ENCODE data around the gene CRADD.
"Not testable (repeated sequence)": the region's sequence is repeated elsewhere in the genome, so short reads cannot be mapped to it uniquely, and the experiment has no call there.

CRADD gene

DNA sequence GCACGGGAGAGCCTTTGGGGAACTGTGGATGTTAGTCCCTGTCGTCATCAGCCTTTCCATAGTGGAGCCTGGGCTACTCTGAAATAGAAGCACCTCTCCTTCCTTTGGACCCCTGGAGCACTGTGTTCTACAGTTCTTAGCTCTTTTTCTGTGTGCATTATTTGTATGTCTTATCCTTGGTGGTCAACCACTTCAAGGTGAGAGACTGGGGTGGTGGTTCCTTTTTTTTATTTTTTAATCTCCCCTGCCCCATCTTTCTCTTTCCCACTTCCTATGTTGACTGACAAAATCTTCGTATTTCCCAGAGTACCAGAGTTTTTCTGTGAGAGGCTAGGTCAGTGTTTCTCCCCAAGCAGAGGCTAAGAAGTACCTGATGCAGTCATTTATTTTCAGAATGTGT, 111.7 kb downstream of the CRADD start:
- DNase-seq: no peak

DNA sequence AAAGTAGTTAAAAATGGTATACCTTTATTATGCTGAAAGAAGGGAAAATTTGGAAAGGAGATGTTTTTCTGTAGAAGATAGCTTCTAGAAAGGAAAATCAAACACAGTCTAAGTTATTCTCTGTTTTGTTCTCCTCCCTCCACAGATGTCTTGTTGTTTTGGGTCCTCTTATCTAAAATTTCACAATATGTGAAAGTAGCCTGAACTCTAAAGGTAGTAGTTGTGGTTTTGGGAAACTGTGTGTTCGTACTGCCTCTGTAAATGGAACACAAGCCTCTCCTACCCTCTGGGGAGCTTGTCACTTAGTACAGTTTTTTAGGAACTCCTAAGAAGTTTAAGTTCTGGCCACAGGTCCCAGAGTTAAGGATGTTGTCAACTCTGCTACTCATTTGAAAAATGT, 112.6 kb downstream of the CRADD start:
- no peak for DNase-seq

DNA sequence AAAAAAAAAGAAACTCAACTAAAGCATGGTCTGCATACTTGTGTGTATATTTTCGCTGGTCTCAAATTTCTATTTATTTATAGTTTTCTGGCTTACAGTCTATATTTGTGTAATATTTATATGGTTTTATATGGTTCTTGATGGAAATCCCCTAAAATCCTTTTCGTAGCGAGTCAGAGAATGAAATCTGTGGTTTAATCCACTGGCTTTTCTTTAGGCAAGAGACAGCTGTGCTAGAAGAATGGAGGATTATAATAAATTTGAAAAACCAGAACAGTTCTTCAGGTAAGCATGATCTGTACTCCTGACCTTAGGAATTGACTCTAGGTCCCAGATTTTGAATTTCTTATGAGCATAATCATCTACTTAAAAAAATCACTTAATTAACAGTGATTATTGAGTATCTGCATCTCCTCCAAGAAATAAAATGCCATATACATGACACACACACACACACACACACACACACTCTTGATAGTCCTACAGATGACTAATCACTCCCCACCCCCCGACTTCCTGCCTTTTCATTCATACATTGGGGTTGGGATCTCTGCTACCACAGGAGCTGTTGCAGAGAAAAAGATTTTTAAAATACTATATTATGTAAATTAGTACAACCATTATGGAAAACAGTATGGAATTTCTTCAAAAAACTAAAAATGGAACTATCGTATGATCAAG, 113.4 kb downstream of the CRADD start:
- DNase-seq: no peak

DNA sequence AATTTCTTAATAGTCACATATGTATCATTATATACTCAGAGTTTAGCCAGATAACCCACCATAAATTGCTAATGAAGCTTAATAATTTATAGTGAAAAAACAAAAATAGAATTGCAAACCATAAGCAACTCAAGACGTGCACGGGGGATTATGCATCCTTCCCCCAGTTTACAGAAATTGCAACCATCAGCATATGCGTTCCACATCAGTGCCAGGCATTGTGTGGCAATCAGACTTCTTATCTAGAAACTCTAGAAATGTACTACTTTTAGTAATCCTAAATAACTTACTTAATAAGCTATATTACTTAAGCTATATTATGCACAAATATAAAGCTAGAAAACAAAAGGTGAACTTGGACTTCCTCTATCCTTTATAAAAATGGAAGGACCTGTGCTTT, 115.8 kb downstream of the CRADD start:
- no peak for DNase-seq

DNA sequence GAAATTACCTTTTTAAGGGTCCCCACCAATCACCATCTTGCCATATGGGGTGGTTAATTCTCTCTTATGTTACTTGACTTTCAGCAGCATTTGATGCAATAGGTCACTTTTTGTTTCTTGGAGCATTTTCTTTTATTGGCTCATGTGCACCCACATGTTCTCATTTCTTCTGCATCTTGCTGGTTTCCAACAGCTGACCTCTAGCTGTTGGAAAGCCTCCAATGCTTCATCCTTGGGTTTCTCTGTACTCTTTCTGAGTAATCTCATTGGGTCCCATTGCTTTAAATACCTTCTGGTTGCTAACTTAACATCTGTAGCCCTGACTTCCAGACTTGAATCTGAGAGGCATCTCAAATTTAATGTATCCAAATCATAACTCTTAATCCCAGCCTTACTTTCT, 116.8 kb downstream of the CRADD start:
- DNase-seq: no peak

DNA sequence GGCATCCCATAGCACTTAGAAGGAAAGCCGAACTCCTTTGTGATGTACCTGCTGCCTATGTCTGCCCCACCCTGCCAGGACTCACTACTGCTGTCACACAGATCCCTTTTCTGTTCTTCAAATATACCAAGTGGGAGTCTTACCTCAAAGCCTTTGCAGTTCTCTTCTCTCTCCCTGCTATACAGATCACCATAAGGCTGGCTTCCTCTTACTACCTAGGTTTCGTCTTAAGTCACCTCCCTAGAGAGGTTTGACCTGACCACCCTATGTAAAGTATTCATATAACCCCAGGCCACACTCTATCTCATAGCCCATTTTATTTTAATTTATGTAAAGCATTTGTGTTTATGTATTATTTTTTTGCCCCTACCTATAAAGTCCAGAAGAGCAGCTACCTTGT, 117.6 kb downstream of the CRADD start:
- DNase-seq: no peak

DNA sequence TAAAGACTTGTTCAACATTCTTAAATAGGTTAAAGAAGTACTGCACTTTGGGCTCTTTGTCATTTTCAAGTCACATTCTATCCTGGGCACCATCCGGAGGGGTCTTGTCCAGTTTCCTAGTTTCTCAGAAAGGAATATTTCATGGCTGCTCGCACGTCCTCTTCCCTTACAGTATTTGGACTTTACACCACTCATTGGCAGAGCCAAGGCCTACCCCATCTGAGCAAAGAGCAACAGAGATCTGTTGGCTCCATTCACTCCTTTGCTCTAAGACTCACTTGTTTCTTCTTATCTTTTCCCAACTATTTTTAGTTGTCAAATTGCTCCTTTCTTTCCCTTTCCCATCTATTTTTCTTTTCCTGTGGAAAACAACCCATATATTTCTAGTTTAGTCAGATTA, 118.2 kb downstream of the CRADD start:
- no peak for DNase-seq

DNA sequence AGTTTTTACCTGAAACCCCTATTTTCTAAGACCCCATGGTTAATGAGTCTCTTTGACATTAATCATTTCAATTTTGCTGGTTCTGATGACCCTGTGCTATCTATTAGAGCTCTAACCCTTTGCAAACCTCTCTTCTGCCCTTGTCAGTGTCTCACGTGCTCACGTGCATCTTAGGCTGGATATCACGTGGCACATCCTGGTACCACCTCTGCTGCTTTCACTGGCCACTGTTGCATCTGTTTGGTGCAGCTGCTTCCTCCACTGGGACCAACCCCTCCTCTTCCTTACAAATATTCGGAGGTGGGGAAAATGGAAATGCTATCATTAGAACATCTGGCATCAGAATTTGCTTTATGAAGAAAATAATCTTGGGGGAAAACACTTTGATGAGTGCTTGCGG, 119.6 kb downstream of the CRADD start:
- no peak for DNase-seq

DNA sequence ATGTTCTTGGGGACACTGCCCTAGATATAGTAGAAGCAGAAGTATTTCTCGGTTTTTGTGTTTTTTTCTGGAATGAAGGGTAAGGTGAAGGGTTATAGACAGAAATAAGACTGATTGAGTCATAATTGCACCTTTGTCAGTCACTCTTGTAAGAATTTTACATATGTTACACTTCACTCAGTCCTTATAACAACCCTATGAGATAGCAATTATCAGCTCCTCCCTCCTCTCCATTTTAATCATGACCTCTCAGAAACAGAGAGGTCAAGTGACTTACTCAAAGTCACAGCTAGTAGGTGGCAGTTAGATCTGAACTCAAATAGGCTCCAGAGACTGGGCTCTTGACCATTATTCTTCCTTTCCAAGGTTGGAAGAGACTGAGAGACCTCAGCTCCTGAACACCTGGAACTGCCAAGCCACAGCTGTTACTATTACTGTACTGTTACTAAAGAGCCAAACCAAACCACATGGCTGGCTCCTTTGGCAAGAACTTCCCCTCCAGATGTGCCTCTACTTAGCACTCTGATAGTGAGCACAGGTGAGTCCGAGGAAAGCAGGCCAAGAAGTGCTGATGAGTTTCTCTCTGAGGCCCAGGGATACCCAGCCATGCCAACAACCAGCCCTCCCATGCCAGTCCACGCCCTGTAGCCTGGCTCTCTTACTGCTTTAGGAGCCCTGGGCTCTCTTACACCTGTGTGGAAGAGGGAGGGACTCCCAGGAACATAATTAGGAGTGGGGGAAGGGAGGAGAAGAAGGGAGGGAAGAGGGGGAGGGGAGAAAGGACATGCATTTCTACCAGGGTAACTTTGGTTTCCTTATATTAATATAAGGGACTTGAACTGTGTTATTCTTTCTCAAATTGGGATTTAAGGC, 121.3 kb downstream of the CRADD start:
- DNase-seq: no peak

DNA sequence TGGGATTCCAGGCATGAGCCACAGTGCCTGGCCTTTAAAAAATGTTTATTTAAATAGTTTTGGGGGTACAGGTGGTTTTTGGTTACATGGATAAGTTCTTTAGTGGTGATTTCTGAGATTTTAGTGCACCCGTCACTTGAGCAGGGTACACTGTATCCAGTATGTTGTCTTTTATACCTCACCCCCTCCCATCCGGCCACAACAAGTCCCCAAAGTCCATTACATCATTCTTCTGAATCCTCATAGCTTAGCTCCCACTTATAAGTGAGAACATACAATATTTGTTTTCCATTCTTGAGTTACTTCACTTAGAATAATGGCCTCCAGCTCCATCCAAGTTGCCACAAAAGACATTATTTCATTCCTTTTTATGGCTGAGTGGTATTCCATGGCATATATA, 124.5 kb downstream of the CRADD start:
- not testable (repeated sequence) for DNase-seq

DNA sequence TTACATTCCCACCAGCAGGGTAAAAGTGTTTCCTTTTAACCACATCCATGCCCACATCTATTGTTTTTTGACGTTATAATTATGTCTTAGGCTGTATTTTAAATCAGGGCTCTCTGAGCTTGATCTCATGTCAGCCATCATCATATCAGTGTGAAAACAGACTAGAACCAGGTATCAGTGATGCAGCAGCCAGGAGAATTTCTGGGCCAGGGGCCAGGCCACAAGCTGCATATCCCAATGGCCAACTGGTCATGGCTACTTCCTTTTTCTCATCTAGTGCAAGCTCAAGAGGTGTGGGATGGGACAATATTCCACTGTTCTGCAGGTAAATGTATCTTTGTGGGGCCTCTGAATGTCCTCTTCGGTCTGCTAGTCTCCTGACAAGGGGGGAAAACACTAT, 125.1 kb downstream of the CRADD start:
- no peak for DNase-seq

DNA sequence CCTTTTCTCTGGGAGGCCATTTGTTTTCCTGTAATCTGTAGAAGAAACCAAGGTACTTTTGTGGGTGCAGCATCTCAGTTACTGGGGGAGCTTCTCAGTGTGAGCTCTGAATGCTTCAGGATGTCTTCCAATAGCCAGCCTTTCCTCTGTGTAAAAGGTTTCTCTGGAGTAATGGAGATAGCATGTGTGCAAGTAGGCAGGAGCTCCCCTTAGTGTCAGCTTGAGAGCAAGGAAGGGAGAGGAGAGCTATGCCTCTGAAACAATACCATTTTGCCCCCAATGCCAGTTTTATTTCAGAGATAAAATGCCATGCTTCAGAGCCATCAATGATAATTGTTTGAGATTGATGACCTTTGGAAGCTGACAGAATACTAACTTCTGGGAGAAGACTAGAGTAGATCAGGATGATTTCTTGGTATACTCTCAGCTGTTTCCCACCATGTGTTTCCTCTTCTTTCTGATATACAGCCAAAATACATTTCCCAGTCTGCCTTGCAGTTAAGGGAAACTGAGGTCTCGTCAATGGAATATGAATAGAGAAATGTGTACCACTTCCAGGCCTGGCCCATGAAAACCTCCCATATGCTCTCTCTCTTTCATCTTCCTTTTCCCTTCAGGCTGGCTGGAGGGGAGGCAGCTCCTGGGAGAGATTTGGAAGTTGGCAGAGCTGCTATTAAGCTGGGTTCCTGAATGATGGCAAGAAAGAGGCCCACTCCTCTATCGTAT, 125.7 kb downstream of the CRADD start:
- no peak for DNase-seq

DNA sequence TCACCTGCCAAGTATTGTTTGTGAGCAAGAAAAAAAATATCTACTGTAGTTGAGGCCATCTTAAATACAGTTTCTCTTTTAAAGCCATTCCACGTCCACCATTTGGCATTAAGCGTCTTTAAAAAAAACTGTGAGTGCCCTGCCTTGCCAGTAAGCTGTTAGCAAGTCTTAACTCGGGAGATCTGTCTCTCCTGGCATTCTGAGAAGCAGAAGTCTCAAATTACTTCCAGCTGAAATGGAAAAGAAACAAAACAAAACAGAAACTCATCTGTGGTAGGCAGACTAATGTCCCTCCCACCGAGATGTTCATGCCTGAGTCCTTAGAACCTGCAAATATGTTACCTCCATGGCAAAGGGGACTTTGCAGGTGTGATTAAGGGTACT, 126.2 kb downstream of the CRADD start:
- DNase-seq: no peak

DNA sequence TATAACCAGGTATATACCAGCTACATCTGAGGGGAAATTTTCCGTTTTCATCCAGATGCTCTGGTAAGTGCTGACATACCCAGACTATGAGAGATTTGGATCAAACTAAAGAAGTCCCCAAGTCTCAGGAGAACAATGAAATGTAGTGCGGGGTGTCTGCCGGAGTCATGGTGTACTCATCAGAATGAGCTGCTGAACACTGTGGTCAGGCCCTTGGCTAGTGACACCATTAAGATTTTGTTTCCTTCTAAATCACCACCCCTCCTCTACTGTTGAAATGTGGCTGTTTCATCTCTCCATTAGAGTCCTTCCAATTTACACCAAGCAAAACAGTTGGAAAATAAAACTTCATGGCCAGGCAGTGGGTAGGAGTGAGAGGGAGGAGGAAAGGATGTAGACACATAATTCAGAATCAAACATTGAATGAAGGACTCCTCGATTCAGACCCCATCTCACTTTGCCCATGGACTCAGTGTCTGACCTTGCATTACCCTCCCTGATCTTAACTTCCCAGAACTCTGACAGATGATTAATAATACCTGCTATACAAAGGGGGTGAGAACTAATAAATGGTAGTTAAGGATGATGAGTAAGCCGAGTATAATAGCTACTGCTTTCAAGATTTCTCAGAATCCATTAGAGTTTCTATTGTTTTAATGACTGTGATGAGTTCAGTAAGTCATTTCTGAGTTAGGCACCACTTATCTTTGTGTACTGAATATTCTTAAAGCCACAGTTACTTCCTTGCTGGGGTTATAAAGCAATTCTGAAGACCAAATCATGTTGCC, 127.4 kb downstream of the CRADD start:
- DNase-seq: no peak

DNA sequence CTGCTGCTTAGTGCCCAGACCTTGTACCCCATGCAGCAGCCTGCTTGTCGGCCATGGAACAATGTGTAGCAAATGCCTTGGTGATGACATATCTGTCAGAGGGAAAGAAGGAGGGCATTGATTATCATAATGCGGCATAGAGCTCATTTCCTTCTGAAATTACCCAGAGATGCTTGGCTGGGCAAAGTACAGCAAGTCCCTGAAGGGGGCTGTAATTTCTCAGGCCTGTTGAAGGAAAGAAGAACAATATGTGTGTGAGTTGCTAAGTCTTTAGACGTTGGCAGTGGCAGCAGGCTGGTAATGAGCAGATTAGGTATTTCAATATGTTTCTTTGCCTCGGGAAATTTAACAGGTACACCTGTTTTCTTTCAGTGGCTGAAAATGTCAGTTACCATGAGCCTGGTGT, 128.6 kb downstream of the CRADD start:
- DNase-seq: no peak

DNA sequence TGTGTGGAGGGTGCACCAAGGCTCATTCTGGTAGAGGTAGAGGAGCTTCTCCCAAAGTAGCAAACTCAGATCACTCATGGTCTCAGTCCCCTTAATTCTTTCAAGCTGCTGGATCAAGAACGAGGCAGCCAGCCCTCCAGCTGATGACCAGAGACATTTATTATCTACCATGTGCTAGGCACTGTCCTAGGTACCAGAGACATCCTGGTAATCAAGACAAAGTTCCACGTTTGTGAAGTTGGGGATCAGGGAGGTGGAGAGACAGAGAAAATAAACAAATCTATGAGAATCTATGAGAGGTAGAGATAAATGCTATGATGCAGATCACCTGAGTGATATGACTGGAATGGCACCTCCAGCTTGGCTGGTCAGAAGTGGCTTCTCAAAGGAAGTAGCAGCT, 130.2 kb downstream of the CRADD start:
- no peak for DNase-seq

DNA sequence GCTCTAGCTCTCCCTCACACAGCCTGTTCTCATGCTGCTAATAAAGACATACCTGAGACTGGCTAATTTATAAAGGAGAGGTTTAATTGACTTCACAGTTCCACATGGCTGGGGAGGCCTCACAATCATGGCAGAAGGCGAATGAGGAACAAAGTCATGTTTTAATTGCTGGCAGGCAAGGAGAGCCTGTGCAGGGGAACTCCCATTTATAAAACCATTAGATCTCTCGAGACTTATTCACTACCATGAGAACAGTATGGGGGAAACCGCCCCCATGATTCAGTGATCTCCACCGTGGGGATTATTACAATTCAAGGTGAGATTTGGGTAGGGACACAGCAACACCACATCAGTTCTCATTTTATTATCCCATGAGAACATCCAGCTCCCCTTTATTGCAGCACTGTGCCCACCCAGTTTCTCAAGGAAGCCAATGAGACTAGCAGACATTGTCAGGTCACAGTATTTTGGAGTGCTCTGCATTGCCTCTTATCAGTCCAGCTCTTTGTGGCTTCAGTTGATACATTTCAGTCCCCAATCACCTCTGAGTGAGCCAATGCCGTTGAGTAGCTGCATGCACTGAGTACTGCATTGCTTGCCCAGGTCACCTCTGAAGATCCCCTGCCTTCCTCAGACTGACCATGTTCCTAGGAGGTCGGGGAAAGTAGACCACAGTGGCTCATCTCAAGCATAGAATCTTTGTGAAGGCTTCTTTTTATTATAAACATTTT, 131.2 kb downstream of the CRADD start:
- no peak for DNase-seq

DNA sequence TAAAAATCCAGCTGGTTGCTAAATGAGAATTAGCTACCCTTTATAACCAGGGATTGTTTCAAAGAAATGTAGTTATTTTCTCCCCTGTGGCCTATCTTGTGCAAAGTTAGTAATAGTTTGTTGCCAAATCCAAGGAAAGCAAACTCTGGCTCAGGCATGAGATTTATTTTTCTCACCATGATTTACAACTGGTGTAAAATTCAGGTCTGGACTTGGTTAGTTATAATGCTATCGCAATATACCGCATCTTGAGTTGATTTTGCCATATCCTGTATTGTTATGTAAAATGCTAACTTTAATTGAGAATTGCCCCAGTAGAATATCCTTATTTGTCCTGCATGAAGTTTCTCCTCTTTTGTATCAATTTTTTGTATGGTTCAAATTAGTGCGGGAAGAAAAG, 135.5 kb downstream of the CRADD start:
- DNase-seq: no peak

DNA sequence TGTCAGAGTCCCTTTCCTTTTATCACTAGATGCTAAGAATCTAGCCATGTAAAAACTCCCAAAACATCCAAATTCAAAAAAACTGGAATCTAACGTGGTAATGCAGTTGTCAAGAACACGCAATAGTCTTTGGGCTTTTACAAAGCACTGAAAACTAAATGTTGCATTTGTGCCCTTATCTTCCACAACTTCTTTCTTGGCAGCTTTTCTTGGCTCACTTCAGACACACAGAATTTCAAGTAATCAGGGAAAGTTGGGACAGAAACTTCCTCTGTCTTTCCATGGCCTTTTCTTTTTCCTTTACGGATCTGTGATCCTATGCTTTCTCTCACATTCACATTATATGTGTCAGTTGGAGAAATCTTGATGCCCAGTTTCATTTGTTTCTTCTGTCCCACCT, 136.0 kb downstream of the CRADD start:
- no peak for DNase-seq

DNA sequence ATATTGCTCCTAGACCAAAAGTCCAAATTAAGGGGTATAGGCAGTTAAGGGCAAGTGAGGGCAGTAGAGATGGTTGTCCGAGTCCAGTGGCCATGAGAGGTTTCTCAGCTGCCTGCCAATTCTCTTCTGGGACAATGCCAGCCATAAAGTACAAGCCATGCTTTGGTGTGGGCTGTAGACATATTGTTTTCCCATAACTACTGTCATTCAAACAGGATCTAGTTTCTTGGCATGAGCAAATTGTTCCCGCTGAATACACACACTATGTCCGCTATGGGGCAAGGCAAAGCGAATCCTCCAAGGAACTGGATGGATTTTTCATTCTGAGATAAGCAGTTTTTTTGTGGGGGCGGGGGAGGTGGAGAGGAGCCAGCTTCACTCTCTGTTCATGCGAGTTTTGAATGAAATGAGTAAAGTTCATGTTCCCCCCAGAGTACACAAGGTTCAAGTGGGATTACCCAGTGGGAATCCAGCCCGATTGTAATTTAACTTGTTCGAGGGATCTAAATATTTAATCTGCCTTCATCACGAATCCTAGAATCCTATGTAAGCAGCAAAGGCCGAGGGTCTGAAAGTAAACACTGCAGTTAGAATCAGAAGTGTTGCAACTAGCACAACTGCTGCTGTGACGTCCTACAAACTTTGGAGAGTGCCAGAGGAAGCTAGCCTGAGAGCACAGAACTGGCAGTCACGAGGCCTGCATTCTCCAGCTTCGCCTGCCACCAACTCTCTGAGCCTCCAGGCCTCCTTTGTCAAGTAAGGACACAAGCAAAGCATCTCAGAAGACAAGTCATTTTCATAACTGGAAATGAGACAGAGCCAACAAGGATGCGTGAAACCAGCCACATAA, 137.0 kb downstream of the CRADD start:
- no peak for DNase-seq

DNA sequence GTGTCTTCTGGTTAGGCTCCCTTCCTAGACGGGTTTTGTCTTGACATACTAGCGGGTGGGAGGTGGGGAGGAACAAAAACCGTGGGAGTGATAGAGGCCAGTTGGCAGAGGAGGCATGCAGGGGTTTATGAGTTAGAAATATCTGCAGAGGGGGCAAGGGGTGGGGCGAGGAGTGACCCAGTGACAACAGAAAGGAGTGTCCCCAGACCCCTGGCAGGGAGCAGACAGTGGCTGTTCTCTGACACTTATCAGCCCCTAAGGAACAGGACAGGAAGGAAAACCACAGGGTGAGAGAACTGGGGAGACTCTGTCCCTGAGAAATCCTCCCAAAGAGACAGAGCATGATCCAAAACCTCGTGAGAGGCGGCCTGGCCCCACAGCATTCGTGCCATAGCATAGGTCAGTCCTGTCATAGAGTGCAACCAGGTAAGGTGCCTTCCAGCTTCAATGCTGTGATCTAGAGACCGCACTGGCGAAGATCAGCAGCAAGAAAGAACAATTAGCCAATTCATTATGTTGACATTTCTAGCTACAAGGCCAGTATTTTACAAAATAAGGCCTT, 141.4 kb downstream of the CRADD start:
- DNase-seq: no peak
